HG02798 (cell line): Measurements from ENCODE around the gene STON2.
"Not testable (repeated sequence)": the region's sequence is repeated elsewhere in the genome, so short reads cannot be mapped to it uniquely, and the experiment has no call there.

Source experiments
- ATAC-seq: cut with Tn5 transposase; IDR thresholded peaks from one replicate; pipeline ENCODE4 v1.9.1; 2021; ENCODE audit warnings: mild to moderate bottlenecking; ENCODE audit not compliant: unreplicated experiment, poor library complexity

Gene STON2

GRCh38 chr14:81275305-81276072, 124.6 kb downstream of the STON2 start:
- ATAC-seq, result no peak

- ATAC-seq, result no peak
Observed at GRCh38 chr14:81273961-81274575, 126.1 kb downstream of the STON2 start.

- ATAC-seq, result no peak
Observed at GRCh38 chr14:81273521-81273920, 126.6 kb downstream of the STON2 start.

- ATAC-seq, result no peak
Observed at GRCh38 chr14:81272317-81272716, 127.8 kb downstream of the STON2 start.

- no peak for ATAC-seq
Observed at GRCh38 chr14:81269979-81270375, 130.1 kb downstream of the STON2 start.

GRCh38 chr14:81269100-81269978, 130.8 kb downstream of the STON2 start:
- peak; percentile 68 for ATAC-seq

- no peak for ATAC-seq
Observed at GRCh38 chr14:81268016-81268416, 132.1 kb downstream of the STON2 start.

- ATAC-seq, result no peak
Observed at GRCh38 chr14:81265636-81266169, 134.4 kb downstream of the STON2 start.

GRCh38 chr14:81264671-81265070, 135.5 kb downstream of the STON2 start:
- ATAC-seq, result no peak

GRCh38 chr14:81263777-81264410, 136.2 kb downstream of the STON2 start:
- ATAC-seq, result no peak

GRCh38 chr14:81261176-81261575, 138.9 kb downstream of the STON2 start:
- ATAC-seq, result no peak

GRCh38 chr14:81260732-81261131, 139.4 kb downstream of the STON2 start:
- ATAC-seq, result no peak

- ATAC-seq, result no peak
Observed at GRCh38 chr14:81256289-81256960, 143.7 kb downstream of the STON2 start.

- no peak for ATAC-seq
Observed at GRCh38 chr14:81252278-81252677, 147.8 kb downstream of the STON2 start.

- ATAC-seq, result no peak
Observed at GRCh38 chr14:81247271-81247766, 152.8 kb downstream of the STON2 start.

GRCh38 chr14:81246461-81247270, 153.5 kb downstream of the STON2 start:
- no peak for ATAC-seq

- ATAC-seq, result no peak
Observed at GRCh38 chr14:81245771-81246170, 154.4 kb downstream of the STON2 start.

- not testable (repeated sequence) for ATAC-seq
Observed at GRCh38 chr14:81244431-81244830, 155.7 kb downstream of the STON2 start.

GRCh38 chr14:81243499-81243898, 156.6 kb downstream of the STON2 start:
- no peak for ATAC-seq
